Progenitor cell of endocrine pancreas (in vitro differentiated cells): ENCODE measurements around the gene CNTNAP2. TPM values are rescaled to one million over a fixed set of nuclear protein-coding genes. Genes with fewer than 3 reads are reported as not detected.

Source experiments
- DNase-seq: peaks from one replicate; pipeline ENCODE4 v3.0.0; 2021; ENCODE audit warnings: low spot score; ENCODE audit not compliant: unreplicated experiment
- H3K27ac Mint-ChIP-seq: 2 replicates; pipeline ENCODE4 v1.8.0; 2021; ENCODE audit warnings: mild to moderate bottlenecking, moderate library complexity, mixed read lengths
- H3K27me3 Mint-ChIP-seq: 2 replicates; pipeline ENCODE4 v1.8.0; 2021; ENCODE audit warnings: mixed read lengths
- H3K36me3 Mint-ChIP-seq: 2 replicates; pipeline ENCODE4 v1.8.0; 2022; ENCODE audit warnings: mixed read lengths; ENCODE audit not compliant: insufficient read depth
- H3K4me1 Mint-ChIP-seq: 2 replicates; pipeline ENCODE4 v1.8.0; 2021; ENCODE audit warnings: low read depth, mixed read lengths
- H3K4me3 Mint-ChIP-seq: 2 replicates; pipeline ENCODE4 v1.8.0; 2021; ENCODE audit warnings: low read depth, mild to moderate bottlenecking, moderate library complexity, mixed read lengths
- H3K9me3 Mint-ChIP-seq: 2 replicates; pipeline ENCODE4 v1.8.0; 2021; ENCODE audit warnings: low read depth, mixed read lengths
- total RNA-seq: library from RNA; stranded (reverse); gene quantifications from 2 replicates; pipeline ENCODE4 v1.2.1, GENCODE V29; 2021
- TF ChIP-seq, protein P1 (sequence below): fragments of 200-600 bp; sonication (generic); IDR thresholded peaks from one replicate; pipeline ENCODE4 v1.5.0; 2021; ENCODE audit warnings: antibody characterized with exemption, mild to moderate bottlenecking; ENCODE audit not compliant: unreplicated experiment

CNTNAP2 gene
- total RNA-seq, 1 donor from 2014 or later = 6.5 TPM

DNA sequence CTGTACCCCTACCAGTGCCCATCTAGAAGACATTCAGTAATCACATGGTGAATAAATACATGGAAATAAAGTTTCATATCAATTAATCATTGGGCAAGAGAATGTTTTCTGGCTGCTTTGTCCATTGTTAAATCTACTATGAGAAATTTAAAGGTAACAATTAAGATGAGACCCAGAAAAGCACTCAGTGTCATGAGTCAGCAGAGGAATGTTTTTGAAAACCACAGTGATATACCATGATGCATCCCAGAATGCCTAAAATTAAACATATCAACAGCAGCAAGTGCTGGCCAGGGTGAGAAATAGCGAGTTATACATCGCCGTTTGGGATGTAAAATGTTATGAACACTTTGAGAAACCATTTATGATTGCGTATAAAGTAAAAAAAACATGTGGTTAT lies 1648.7 kb downstream of the CNTNAP2 start:
- H3K4me1 Mint-ChIP-seq = peaks cover 1% of the 10 kb centered on the region
- no peak for DNase-seq
- TF ChIP-seq, protein P1, sequence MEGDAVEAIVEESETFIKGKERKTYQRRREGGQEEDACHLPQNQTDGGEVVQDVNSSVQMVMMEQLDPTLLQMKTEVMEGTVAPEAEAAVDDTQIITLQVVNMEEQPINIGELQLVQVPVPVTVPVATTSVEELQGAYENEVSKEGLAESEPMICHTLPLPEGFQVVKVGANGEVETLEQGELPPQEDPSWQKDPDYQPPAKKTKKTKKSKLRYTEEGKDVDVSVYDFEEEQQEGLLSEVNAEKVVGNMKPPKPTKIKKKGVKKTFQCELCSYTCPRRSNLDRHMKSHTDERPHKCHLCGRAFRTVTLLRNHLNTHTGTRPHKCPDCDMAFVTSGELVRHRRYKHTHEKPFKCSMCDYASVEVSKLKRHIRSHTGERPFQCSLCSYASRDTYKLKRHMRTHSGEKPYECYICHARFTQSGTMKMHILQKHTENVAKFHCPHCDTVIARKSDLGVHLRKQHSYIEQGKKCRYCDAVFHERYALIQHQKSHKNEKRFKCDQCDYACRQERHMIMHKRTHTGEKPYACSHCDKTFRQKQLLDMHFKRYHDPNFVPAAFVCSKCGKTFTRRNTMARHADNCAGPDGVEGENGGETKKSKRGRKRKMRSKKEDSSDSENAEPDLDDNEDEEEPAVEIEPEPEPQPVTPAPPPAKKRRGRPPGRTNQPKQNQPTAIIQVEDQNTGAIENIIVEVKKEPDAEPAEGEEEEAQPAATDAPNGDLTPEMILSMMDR = no peak
- no peak overlapping the region for H3K4me3 Mint-ChIP-seq
- no peaks in the 10 kb centered on the region for H3K9me3 Mint-ChIP-seq
- no peak overlapping the region for H3K27ac Mint-ChIP-seq
- H3K36me3 Mint-ChIP-seq = no peaks in the 10 kb centered on the region
- peaks cover 3% of the 10 kb centered on the region for H3K27me3 Mint-ChIP-seq

DNA sequence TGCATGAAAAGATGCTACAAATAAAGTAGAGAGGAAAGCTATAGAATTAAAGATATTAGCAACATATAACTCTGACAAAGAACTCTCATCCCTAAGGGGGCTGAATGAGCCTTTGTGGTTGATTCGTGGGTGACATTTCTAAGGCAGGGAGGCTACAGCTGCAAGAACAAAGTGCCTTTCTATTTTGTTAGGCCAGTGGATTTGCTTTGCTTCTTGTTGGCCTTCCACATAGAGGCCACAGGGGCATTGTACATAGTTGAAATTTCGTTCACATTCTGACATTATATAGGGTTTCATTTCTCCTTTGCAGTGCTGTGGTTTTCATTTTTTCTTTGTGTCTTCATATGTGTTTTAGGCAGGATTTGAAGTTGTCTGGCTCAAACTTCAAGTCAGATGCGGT lies 1654.7 kb downstream of the CNTNAP2 start:
- Mint-ChIP-seq H3K9me3 (no peaks in the 10 kb centered on the region), H3K27ac (no peak overlapping the region), H3K36me3 (no peaks in the 10 kb centered on the region), H3K4me3 (no peak overlapping the region), H3K4me1 (peaks cover 11% of the 10 kb centered on the region), H3K27me3 (no peaks in the 10 kb centered on the region)
- TF ChIP-seq, protein P1 = no peak
- DNase-seq = no peak

DNA sequence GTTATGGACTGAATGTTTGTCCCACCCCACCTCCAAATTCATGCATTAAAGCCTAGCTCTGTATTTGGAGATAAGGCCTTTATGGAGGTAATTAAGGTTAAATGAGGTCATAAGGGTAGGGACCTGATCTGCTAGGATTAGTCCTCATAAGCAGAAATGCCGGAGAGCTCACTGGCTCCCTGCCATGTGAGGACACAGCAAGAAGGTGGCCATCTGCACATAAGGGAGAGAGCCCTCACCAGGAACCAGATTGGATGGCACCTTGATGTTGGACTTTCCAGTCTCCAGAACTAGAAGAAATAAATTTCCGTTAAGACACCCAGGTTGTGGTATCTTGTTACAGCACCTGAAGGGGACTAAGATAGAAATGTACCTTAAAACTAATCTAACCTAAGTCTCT lies 1657.9 kb downstream of the CNTNAP2 start:
- no peaks in the 10 kb centered on the region for H3K36me3 Mint-ChIP-seq
- H3K27me3 Mint-ChIP-seq = no peaks in the 10 kb centered on the region
- H3K4me1 Mint-ChIP-seq = peaks cover 10% of the 10 kb centered on the region
- H3K27ac Mint-ChIP-seq = no peak overlapping the region
- DNase-seq = no peak
- H3K9me3 Mint-ChIP-seq = no peaks in the 10 kb centered on the region
- TF ChIP-seq, protein P1 = no peak
- H3K4me3 Mint-ChIP-seq = no peak overlapping the region

DNA sequence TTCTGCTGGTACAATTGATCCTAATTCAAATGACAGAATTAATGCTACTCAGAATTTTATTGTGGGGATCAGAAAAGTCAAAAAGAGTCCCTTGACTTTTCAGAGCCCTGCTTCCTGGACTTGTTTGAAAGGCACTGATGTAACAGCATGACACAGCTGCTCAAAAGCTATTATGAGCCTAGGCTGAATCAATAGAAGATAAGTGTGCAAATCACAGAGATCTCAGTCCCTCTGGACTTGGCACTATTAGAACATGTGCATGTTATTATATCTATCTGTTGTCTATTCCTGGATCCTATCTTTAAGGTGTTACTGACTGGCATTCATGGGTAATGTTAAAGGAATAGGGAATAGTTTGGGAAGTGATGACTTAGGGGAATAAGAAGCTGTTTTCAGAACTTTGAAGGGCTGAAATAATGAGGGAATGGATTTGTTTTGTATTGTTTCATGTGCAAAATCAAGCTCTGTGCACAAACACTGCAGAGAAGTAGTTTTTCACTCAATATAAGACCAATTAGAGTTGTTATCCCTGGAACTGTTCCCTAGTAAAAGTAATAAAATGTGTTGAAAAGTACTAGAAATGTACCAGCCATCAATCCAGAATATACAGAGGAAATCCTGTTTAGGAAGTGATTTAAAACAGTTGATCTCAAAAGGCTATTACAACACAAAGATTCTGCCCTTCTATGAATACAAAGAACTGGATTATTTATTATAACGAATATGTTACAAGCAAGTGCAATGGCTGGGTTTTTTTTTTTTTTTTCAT lies 1659.1 kb downstream of the CNTNAP2 start:
- no peaks in the 10 kb centered on the region for H3K36me3 Mint-ChIP-seq
- H3K4me1 Mint-ChIP-seq = peaks cover 10% of the 10 kb centered on the region
- H3K4me3 Mint-ChIP-seq = no peak overlapping the region
- H3K27me3 Mint-ChIP-seq = no peaks in the 10 kb centered on the region
- no peak for DNase-seq
- no peaks in the 10 kb centered on the region for H3K9me3 Mint-ChIP-seq
- TF ChIP-seq, protein P1 = no peak
- H3K27ac Mint-ChIP-seq = no peak overlapping the region

DNA sequence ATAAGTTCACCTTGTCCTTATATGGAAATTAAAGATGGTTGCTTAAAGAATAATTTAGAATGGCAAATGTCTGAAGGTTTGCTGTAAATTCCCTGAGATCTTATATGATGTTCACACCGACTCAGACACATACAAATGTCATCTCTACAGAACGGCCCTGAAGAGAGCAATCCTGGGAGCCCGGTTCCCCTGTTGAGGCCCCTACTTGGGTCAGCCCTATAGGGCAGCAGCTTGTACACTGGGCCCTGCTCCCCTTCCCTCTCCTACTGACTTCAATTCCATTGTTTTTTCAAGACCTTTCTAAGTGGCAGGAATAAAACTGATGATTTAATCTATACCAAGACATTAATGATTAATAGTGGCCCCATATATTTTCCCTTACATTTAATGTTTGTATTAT lies 1660.7 kb downstream of the CNTNAP2 start:
- Mint-ChIP-seq H3K36me3 (no peaks in the 10 kb centered on the region), H3K4me3 (no peak overlapping the region), H3K27me3 (no peaks in the 10 kb centered on the region), H3K9me3 (no peaks in the 10 kb centered on the region), H3K4me1 (peaks cover 10% of the 10 kb centered on the region), H3K27ac (no peak overlapping the region)
- no peak for DNase-seq
- TF ChIP-seq, protein P1 = no peak
